ENCODE data around the gene ETS1. TPM values are rescaled to one million over a fixed set of nuclear protein-coding genes. Genes with fewer than 3 reads are reported as not detected.

Gene ETS1
- total and polyA plus RNA-seq, 2 experiments from 2014 or later = 1.7 to 10.2 TPM

GRCh38 chr11:128462922-128463321 is 124.4 kb downstream of the ETS1 start:
- H3K4me3 ChIP-seq = no peak overlapping the region
- no peak for DNase-seq (ENCODE audit: low read depth in 1 of 2, low spot score in 1 of 2)
- no peaks in the 10 kb centered on the region for H3K36me3 ChIP-seq
- H3K4me1 ChIP-seq (ENCODE audit: low read depth) = peaks cover 12% of the 10 kb centered on the region
- H3K27me3 ChIP-seq = peaks cover 53% of the 10 kb centered on the region
- TF ChIP-seq, protein P1, sequence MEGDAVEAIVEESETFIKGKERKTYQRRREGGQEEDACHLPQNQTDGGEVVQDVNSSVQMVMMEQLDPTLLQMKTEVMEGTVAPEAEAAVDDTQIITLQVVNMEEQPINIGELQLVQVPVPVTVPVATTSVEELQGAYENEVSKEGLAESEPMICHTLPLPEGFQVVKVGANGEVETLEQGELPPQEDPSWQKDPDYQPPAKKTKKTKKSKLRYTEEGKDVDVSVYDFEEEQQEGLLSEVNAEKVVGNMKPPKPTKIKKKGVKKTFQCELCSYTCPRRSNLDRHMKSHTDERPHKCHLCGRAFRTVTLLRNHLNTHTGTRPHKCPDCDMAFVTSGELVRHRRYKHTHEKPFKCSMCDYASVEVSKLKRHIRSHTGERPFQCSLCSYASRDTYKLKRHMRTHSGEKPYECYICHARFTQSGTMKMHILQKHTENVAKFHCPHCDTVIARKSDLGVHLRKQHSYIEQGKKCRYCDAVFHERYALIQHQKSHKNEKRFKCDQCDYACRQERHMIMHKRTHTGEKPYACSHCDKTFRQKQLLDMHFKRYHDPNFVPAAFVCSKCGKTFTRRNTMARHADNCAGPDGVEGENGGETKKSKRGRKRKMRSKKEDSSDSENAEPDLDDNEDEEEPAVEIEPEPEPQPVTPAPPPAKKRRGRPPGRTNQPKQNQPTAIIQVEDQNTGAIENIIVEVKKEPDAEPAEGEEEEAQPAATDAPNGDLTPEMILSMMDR (IDR thresholded peaks at IDR 0.05; ENCODE audit: low read depth, low read length) = no peak
- H3K9me3 ChIP-seq (ENCODE audit: low read depth) = no peaks in the 10 kb centered on the region
- H3K27ac ChIP-seq = no peak overlapping the region

- Histone ChIP-seq H3K4me1 (ENCODE audit: low read depth) (peaks cover 12% of the 10 kb centered on the region), H3K9me3 (ENCODE audit: low read depth) (no peaks in the 10 kb centered on the region), H3K27ac (no peak overlapping the region), H3K27me3 (peaks cover 53% of the 10 kb centered on the region), H3K4me3 (no peak overlapping the region), H3K36me3 (no peaks in the 10 kb centered on the region)
- TF ChIP-seq, protein P1 (IDR thresholded peaks at IDR 0.05; ENCODE audit: low read depth, low read length) = no peak
- no peak for DNase-seq (ENCODE audit: low read depth in 1 of 2, low spot score in 1 of 2)
Measured at GRCh38 chr11:128462189-128462588, 125.2 kb downstream of the ETS1 start.

DNA sequence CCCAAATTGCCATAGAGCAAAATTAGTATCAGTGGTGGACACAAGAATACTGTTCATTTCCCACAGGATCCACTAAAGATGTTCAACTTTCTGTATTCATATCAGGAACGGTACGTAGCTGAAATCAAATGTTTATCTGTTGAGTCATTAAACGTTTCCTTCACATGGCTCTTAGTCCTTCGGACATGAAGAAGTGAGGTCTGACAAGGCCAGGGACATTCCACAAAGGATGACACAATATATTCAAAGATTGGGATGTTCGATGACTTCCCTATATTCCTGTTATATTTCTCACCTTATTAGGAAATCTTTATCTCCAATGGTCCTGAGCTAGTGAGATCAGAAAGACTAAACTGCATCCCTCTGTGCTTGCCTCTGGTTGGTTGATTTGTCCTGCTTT is 129.0 kb downstream of the ETS1 start:
- Histone ChIP-seq H3K36me3 (no peaks in the 10 kb centered on the region), H3K27ac (no peak overlapping the region), H3K27me3 (peaks cover 33% of the 10 kb centered on the region), H3K9me3 (ENCODE audit: low read depth) (no peaks in the 10 kb centered on the region), H3K4me1 (ENCODE audit: low read depth) (peaks cover 26% of the 10 kb centered on the region), H3K4me3 (no peak overlapping the region)
- DNase-seq (ENCODE audit: low read depth in 1 of 2, low spot score in 1 of 2) = peak in 1 of 2 donors; percentile 60
- TF ChIP-seq, protein P1 (IDR thresholded peaks at IDR 0.05; ENCODE audit: low read depth, low read length) = no peak

GRCh38 chr11:128457874-128458273 is 129.5 kb downstream of the ETS1 start:
- Histone ChIP-seq H3K36me3 (no peaks in the 10 kb centered on the region), H3K27me3 (peaks cover 37% of the 10 kb centered on the region), H3K4me1 (ENCODE audit: low read depth) (peaks cover 22% of the 10 kb centered on the region), H3K4me3 (no peak overlapping the region), H3K27ac (no peak overlapping the region), H3K9me3 (ENCODE audit: low read depth) (no peaks in the 10 kb centered on the region)
- TF ChIP-seq, protein P1 (IDR thresholded peaks at IDR 0.05; ENCODE audit: low read depth, low read length) = no peak
- no peak for DNase-seq (ENCODE audit: low read depth in 1 of 2, low spot score in 1 of 2)

- Histone ChIP-seq H3K27ac (no peak overlapping the region), H3K4me1 (ENCODE audit: low read depth) (peaks cover 24% of the 10 kb centered on the region), H3K4me3 (no peak overlapping the region), H3K36me3 (no peaks in the 10 kb centered on the region), H3K27me3 (peaks cover 49% of the 10 kb centered on the region), H3K9me3 (ENCODE audit: low read depth) (no peaks in the 10 kb centered on the region)
- DNase-seq (ENCODE audit: low read depth in 1 of 2, low spot score in 1 of 2) = no peak
- TF ChIP-seq, protein P1 (IDR thresholded peaks at IDR 0.05; ENCODE audit: low read depth, low read length) = no peak
Measured at GRCh38 chr11:128456566-128457268, 130.6 kb downstream of the ETS1 start.
